GM11168 (cell line): ENCODE data around the gene PTPN3.

Experiments used
- in situ Hi-C: fragments of 300-500 bp; cut with MboI; formaldehyde crosslinking; loops from one replicate; pipeline ENCODE4 v1.12.0; 2022; ENCODE audit warnings: low sequenced_read_pairs; ENCODE audit not compliant: unreplicated experiment

Gene PTPN3

DNA sequence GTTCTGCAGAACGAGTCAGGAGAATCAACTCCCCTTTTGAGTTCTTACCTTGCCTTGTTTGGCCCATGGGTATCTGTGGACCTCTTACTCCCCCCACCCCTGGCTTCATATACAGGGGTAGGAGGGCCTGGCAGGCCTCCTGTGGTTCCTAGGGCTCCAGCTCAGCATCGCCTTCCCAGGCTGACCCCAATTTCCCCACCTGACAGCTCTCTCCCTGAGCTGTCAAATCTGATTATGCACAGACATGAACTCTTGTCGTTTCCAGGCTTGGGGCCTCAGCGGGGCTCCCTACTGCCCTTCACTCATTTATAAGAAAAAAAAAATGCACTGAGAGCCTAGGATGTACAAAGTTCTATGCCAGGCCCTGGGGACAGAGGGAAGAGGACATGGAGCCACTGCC is 67.9 kb downstream of the PTPN3 start:
- in situ Hi-C loops = no loop called here

DNA sequence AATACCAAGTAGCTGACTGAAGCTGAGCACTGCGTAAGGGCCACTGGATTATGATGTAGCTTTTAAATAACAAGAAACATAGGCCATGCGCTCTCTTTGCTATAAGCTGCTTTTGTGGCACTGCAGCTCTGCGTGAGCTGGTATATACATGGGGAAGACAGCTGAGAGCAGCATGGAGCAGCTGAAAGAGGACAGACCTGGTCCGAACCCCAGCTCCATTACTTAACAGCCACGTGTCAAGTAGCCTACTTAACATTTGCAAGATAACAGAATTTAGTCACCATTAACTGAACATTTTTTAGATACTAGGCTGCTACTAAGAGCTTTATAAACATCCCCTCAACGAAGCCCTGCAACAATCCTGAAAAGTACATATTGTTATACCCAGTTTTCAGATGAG is 69.3 kb downstream of the PTPN3 start:
- in situ Hi-C loops = no loop called here

DNA sequence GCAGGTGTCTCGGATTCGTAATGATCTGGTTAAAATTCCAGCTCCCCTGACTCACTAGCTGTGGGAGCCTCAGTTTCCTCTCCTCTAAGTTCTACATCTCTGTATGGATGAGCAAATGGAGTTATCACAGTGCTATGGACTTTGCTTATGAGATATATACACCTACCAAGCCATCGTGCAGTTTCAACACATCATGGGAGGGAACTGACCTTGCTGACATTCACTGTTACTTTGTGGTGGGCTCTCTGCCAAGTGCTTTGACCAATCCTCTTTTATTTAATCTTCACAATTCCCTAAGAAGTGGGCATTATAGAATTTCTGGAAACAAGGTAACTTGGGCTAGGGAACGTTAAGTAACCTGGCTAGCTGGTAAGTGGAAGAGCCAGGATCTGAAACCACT is 70.2 kb downstream of the PTPN3 start:
- in situ Hi-C loops = no loop called here

DNA sequence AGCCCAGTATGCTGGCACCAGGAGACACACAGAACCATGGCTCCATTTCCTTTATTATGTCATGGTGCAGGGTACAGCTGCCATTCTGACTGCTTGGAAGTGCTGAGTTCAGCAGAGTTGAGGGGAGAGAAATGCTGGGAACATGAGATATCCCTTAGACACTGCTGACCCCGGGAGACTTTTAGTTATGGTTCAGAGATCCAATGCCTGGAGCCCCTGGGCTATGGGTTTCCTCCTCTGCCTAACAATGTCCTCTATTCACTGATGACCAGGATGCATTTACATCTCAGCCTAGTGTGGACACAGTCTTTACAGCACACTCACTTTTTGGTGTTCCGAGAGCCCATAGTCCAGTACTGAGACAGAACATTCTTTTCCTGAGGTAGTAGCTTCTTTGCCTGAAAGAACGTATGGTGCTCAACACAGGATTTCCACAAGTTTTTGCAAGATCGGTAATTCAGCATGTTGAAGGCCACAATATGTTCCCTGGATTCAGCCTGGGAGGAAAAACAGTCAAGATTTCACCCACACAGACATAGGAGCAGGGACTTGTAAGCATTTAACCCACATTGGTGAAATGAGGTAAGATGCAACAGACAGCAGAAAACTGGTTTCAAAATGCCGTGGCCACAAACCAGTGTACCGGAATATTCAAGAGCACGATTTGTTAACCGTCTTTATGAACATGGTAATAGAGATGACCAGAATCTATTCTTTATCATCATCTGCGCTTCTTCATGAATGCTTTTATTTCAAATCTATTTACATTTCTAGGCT is 71.3 kb downstream of the PTPN3 start:
- in situ Hi-C loops = no loop called here

DNA sequence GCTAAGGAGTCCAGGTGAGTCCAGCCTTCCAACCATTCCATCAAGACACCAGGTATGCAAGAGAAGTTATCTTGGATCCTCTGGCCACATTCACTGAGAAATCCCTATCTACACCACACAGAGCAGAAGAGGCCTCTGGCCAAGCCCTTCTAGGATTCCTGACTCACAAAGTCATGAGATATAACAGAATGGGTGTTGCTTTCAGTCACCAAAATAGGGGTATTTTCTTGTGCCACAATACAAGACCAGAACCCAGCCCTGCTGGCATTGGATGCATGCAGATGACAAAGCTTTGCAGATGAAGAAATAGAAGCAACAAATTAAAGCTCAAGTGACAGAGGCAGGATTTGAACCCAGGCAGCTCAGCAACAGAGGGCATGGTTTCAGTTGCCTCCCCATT is 73.5 kb downstream of the PTPN3 start:
- in situ Hi-C loops = no loop called here

DNA sequence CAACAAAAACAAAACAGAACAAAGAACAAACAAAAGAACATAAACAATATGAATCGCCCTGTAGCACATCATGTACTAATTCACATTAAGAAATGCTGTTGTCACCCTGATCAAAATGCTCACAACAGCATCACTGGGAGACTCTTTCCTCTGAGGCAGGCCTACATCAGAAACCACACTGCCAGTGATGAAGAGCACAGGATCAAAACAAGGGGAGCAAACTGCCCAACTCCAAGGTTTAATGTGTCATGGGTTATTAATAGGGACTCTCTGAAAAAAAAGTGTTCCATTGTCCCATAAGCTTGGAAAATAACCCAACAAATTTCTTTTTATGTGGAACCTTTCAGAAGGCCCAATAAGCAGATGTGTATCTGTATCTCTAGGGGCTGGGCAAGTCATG is 74.2 kb downstream of the PTPN3 start:
- in situ Hi-C loops = no loop called here

DNA sequence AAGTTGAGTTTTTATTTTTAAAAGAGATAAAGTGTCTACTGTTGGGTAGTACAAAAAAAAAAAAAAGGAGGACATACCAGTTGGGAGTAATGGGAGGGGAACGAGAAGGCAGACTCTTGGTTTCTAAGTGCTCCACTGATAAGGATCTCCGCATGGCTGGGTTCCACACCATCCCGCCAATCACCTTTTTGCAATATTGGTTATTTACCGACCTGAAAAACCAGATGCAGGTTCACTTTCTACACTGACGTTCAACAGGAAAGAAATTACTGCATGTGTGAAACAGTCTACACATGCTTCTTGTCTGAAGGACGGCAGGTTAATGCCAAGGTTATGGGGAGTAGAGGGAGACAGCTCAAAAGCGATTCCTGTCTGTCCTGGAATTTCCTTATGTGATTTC is 75.5 kb downstream of the PTPN3 start:
- in situ Hi-C loops = no loop called here

DNA sequence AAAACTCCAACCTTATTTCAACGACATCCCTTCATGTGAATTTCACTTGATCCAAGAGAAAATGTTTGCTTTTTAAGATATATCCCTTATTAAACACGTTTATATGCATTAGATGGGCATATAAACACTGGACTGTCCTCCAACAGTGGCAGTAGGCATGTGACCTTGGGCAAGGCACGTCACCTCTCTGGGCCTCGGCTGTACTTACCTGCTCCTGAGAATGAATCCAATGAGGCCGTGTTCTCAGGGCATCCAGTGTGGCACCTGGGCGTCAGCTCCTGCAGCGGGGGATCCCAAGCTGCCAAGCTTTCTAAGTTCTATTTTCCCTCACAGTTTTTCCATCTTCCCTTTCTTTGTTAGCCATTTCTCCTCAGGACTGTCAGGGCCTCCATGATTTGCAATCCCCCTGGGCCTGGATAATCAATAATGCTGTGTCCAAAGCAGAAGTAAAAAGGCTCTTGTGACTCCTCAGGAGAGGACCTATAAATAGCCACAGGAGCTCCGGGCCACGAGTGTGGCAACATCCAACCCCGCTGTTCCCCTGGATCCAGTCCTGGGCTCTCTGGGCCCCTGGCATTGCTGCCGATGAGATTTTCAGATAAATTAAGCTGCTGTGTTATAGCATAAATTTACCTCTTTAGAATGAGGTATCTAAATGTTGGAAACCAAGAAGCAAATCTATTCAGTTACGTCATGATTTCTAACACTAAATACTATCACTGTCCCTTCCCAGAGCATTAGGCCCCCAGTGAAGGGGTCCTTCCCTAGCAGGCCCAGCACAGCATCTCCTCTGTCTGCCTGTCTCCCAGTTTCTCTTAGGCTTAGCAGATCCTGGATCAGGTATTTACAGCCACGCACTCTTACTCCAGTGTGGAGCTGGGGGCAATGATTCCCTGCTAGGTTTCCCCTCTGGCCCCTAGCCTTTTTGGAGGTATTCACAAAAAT is 76.8 kb downstream of the PTPN3 start:
- in situ Hi-C loops = no loop called here

DNA sequence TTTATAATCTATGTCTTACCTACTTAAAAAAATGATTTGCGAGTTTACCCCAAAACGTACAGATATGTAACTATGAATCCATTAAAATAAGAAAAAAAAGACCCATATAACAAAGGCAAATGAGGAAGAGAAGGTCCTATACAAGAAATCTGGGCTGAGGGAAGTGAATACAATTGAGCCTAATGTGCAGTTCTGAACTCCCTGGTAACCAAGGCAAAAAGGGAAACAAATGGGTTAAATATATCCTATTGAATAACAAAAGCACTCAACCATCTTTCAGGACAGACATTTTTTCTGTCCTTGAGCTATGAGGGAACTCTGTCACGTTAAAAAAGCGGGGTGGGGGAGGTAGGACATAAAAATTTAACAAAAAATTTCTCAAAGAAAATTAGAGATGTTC is 78.6 kb downstream of the PTPN3 start:
- in situ Hi-C loops = no loop called here

DNA sequence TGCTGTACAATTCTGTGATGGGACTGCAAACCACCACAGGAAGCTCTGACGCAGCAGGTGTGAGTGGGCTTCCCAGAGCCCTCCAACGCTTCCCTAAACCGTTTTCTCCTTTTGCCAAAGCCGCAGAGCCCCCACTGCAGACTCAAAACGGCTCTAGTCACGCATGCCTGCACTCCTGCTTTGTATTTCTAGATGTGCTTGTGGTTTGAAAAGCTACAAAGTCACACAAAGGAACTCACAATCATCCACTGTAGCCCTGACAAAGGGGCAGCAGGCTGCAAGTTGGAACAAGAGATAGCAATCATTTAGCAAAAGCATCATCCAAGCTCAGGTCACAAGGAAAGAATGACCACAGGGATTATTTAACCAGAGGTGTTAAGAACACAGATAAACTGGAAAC is 79.3 kb downstream of the PTPN3 start:
- in situ Hi-C loops = no loop called here

DNA sequence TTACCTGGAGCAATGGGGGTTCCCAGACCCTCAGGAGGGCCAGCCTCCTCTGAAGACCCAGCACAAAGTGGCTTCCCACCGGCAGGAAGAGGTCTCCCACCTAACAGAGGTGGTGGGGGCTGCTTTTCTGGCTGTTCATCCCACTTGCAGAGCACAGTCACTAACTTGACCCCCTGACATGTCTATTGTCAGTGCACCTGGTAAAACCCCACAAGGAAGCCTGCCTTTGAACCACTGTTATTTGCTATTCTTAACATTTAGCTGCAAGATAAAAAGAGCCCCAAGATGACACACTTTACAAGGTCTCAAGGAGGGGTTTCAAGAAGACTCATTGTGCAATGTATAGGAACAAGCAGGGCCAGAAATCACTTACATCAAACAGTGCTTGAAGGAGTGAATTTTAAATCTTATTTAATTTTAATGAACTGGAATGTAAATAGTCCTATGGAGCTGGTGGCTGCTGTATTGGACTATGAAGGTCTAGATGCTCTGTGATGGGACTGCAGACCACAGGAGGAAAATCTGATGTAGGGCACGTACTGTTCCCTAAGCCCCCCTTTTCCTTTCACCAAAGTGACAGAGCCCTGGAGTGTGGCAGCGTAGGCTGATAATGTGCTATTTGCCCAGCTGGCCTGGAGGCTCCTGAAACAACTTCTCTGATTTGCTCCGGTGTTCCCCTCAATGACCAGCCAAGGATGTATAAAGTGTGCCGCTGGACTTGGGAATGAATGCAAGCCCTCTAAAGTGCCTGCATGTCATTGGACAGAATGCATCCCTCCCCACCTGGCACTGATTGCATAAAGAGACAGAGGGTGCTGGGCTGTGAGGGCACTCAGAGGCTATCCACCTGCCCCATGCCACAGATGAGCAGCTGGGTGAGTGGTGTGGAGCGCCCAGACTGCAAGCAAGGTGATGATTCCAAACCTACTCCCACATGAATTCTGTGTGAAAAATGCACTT is 80.2 kb downstream of the PTPN3 start:
- in situ Hi-C loops = no loop called here

DNA sequence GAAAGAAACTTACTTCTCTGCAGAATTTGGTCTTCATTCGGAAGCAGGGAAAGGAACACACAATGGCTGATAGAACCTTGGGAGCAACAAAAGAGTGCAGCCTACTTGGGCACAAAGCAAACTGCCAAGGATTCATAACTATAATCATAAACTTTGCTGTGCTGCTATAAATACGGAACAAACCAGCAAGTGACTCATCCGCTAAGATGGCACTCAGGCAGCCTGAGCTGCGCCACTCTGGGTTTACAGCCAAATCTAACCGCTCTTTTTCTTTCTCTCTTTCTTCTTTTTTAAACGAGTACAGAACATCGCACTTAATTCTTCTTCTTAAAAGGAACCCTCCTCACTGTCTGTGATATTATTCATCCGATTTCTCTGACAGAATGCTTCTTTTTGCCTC is 81.1 kb downstream of the PTPN3 start:
- in situ Hi-C loops = no loop called here

DNA sequence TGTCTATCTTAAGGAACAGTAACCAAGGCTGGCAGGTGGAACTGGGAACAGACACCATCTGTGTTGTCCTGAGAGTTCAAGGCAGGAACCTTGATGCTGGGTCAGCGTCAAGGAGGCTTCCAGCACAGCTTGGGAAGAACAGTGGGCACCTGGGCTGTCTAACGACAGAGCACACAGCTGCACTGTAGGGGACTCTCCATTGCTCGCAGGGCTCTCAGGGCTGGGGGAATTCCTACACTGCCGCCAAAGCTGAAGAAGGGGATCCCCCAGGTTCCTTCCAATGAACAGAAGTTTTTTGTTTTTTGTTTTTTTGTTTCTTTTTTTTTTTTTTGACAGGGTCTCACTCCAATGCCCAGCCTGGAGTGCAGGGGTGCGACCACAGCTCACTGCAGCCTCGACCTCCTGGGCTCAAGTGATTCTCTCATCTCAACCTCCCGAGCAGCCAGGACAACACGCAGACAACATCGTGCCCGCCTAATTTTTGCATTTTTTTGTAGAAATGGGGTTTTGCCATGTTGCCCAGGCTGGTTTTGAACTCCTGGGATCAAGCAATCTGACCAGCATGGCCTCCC is 81.9 kb downstream of the PTPN3 start:
- in situ Hi-C loops = no loop called here

DNA sequence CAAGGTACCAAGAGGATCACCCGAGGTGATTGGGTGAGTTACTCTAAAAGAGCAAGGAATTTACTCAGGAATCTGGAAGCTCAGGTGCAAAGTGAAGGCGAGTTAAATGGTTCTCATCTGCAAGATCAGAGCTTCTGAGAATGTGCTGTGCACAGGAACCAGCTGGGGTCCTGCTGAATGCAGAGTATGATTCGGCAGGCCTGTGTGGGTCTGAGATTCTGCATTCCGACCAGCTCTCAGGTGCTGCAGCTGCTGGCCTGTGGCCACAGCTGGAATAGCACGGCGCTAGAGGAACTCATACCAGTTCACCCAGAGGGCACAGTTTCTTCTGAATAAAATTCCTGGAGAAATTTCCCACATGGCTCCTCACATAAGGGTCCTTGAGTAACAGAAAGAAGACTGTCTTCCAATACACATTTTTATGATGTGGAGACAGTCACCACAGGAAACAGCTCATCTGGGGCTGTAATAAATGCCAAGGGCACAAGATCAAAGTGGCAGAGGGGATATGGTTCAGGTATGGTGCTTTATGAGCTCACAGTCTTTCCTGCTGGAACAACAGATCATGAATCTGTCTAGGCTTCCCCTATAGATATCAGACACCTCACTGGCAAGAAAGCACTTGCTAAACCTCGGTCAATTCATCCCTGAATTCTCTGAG is 83.9 kb downstream of the PTPN3 start:
- in situ Hi-C loops = no loop called here

DNA sequence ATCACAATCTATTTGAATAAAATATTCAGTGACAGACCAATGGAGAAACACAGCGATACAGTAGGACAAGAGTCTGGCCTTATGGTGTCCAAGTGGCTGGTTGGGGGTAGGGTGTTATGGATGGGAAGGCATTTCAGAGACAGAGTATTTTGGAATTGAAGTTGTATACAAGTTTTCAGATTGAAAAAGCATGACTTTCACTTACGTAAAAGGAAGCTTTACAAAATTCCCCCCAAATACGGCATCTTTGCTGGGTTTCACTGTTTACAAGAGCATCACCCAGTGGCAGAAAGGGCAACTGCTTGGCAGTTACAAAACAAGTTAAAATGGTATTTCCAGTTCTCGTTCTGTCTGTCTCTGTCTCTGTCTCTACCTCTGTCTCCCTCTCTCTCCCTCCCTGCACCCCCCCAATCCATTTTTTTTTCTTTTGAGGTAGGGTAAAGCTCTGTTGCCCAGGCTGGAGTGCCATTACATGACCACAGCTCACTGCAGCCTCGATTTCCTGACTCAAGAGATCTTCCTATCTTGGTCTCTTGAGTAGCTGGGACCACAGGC is 86.2 kb downstream of the PTPN3 start:
- in situ Hi-C loops = no loop called here

DNA sequence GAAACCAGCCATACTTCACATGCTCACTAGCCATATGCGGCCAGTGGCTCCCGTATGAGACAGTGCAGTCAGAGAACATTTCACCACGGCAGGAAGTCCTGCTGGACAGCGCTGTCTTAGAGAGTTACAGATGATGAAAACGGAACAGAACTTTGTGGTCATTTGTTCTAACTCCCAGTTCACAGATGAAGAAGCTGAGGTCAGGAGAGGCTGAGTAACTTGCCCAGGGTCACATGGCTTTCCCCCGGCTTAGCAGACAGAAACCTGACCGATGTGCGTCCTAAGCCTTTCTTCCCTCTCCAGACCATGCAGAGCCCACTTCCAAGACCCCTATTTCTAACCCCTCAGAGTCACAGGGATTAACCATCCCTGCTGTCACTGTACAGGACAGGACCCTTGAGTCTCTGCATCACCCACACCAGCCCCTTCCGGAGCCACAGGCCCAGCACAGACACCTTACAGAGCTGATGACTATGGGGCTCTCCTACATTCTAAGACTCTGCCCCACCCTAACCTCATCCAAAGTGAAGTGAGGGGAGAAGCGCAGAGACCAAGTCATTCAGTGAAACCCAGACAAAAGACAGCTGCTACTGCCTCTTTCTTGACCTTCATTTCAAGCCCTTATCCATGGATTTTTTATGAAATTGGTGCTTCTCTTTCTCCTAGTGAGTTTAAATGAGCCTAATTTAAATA is 86.9 kb downstream of the PTPN3 start:
- in situ Hi-C loops = no loop called here

DNA sequence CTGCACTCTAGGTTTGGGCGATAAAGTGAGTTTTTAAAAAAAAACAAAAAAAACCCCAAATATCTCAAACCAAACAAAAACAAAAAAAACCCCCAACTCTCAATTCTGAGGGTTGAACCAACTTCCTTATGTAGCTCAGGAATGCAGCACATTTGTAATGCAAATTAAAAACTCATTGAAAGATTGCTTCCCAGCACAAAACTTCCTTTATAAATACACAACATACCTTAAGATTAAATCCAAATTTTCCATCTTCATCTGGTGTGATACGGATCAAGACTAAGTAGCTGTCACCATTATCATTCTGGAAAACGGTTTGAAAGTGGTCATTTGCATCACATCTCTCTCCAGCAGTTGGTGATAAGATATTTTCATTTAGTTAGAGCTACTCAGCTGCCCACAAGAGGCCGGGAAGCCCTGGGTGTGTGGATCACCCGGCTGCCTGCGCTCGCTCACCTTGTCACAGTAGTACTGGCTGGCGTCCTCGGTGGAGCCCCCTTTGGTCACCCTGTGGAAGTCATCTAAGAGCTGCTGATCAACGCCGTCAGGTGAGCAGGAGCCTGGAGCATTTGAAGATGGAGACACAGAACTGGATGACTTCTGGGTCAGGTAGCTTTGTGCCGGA is 88.2 kb downstream of the PTPN3 start:
- in situ Hi-C loops = loop anchor here (10.0 kb wide), 1 partner anchor 165 kb away; no protein-coding TSS in a partner anchor
